GM19455 (cell line): Measurements from ENCODE around the gene RPL6.
A peak's percentile ranks its signal among the peaks of the same experiment; 100 is the strongest.
"Not testable (repeated sequence)": the region's sequence is repeated elsewhere in the genome, so short reads cannot be mapped to it uniquely, and the experiment has no call there.

Experiments used
- ATAC-seq: cut with Tn5 transposase; IDR thresholded peaks from one replicate; pipeline ENCODE4 v1.9.1; 2021; ENCODE audit not compliant: unreplicated experiment

Gene RPL6

GRCh38 chr12:112420740-112421139 is 11.3 kb upstream of the RPL6 start:
- no peak for ATAC-seq

GRCh38 chr12:112419297-112420133 is 10.1 kb upstream of the RPL6 start:
- ATAC-seq, result peak; percentile 43

- peak; percentile 80 for ATAC-seq
These were observed 9.3 kb upstream of the RPL6 start, which contains the start of gene PTPN11 for GRCh38 chr12:112418608-112419296. Gene PTPN11 (plus strand): TSS chr12:112418947. CDS start chr12:112419112, 165 bp downstream.

- ATAC-seq, result no peak
These were observed 8.8 kb upstream of the RPL6 start for GRCh38 chr12:112418273-112418607.

DNA sequence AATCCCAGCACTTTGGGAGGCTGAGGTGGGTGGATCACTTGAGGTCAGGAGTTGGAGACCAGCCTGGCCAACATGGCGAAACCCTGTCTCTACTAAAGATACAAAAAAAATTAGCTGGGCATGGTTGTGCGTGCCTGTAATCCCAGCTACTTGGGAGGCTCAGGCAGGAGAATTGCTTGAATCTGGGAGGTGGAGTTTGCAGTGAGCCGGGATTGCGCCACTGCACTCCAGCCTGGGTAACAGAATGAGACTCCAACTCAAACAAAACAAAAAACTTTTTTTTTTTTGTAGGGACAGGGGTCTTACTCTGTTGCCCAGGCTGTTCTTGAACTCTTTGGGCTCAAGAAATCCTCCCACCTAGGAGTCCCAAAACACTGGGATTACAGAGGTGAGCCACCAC is 6.1 kb upstream of the RPL6 start:
- ATAC-seq, result not testable (repeated sequence)

GRCh38 chr12:112413855-112414625 is 4.6 kb upstream of the RPL6 start:
- ATAC-seq, result no peak

GRCh38 chr12:112409906-112410244 is 470 bp upstream of the RPL6 start:
- no peak for ATAC-seq

GRCh38 chr12:112408621-112409020 is 784 bp downstream of the RPL6 start:
- ATAC-seq, result no peak

DNA sequence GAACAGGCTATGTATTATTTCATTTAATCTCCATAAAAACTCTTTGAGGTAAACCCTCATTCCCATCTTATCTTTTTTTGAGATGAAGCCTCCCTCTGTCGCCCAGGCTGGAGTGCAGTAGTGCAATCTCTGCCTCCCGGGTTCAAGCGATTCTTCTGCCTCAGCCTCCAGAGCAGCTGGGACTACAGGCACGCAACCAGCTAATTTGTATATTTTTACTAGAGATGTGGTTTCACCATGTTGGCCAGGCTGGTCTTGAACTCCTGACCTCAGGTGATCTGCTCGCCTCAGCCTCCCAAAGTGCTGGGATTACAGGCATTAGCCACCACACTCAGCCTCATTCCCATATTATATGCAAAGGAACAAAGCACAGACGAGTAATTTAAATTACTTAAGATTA is 1.7 kb downstream of the RPL6 start:
- ATAC-seq, result not testable (repeated sequence)

- no peak for ATAC-seq
These were observed 2.6 kb downstream of the RPL6 start for GRCh38 chr12:112406519-112407488.

GRCh38 chr12:112401903-112402498 is 7.4 kb downstream of the RPL6 start:
- no peak for ATAC-seq

DNA sequence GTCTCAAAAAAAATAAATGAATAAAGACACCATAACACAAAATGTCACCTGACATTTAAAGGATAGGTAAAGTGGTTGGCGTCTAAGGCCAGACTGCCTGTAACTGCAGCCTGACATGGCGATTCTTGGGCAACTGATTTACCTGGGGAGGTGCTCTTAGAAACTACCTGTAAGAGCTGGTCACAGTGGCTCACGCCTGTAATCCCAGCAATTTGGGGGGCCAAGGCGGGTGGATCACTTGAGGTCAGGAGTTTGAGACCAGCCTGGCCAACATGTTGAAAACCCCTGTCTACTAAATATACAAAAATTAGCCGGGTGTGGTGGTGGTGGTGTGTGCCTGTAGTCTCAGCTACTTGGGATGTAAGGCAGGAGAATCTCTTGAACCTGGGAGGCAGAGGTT is 8.4 kb downstream of the RPL6 start:
- no peak for ATAC-seq

GRCh38 chr12:112393328-112393727 is 16.1 kb downstream of the RPL6 start:
- no peak for ATAC-seq

DNA sequence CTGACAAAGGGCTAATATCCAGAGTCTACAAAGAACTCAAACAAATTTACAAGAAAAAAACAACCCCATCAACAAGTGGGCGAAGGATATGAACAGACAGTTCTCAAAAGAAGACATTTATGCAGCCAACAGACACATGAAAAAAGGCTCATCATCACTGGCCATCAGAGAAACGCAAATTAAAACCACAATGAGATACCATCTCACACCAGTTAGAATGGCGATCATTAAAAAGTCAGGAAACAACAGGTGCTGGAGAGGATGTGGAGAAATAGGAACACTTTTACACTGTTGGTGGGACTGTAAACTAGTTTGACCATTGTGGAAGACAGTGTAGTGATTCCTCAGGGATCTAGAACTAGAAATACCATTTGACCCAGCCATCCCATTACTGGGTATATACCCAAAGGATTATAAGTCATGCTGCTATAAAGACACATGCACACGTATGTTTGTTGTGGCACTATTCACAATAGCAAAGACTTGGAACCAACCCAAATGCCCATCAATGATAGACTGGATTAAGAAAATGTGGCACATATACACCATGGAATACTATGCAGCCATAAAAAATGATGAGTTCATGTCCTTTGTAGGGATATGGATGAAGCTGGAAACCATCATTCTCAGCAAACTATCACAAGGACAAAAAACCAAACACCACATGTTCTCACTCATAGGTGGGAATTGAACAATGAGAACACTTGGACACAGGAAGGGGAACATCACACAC is 19.3 kb downstream of the RPL6 start:
- not testable (repeated sequence) for ATAC-seq

- no peak for ATAC-seq
These were observed 20.2 kb downstream of the RPL6 start for GRCh38 chr12:112389228-112389627.

- no peak for ATAC-seq
These were observed 22.7 kb downstream of the RPL6 start for GRCh38 chr12:112386726-112387125.

GRCh38 chr12:112382866-112383265 is 26.5 kb downstream of the RPL6 start:
- ATAC-seq, result no peak

- ATAC-seq, result peak; percentile 94
These were observed 27.3 kb downstream of the RPL6 start, which contains the start of gene HECTD4 for GRCh38 chr12:112381883-112382796. Gene HECTD4 (minus strand): TSS chr12:112382431. CDS start chr12:112382128, 303 bp downstream.
